SK-N-SH (cell line): ENCODE measurements around the gene ADGRB2.

Source experiments
- CTCF ChIP-seq: fragments of 200-600 bp; sonication (generic); IDR thresholded peaks from 2 replicates; pipeline ENCODE4 v1.6.1; 2017; ENCODE audit warnings: antibody characterized with exemption, mild to moderate bottlenecking, moderate library complexity
- EZH2phosphoT487 ChIP-seq: fragments of 200-600 bp; sonication (generic); IDR thresholded peaks from 2 replicates; pipeline ENCODE4 v1.6.1; 2017; ENCODE audit warnings: low read depth, mixed run types, mild to moderate bottlenecking, antibody characterized with exemption, moderate library complexity, borderline replicate concordance
- FOXM1 ChIP-seq: IDR thresholded peaks from 2 replicates; pipeline ENCODE4 v1.4.0; 2012; ENCODE audit warnings: low read depth, mild to moderate bottlenecking
- POLR2AphosphoS5 ChIP-seq: IDR thresholded peaks from 2 replicates; pipeline ENCODE4 v1.6.1; 2012; ENCODE audit warnings: low read depth, low read length
- SMC3 ChIP-seq: IDR thresholded peaks from 2 replicates; pipeline ENCODE4 v1.6.1; 2012; ENCODE audit warnings: low read depth, low read length, improper control_type of control experiment
- TAF1 ChIP-seq: IDR thresholded peaks from 2 replicates; pipeline ENCODE4 v1.6.1; 2012; ENCODE audit warnings: low read depth, mild to moderate bottlenecking, low read length, moderate library complexity, borderline replicate concordance
- TEAD4 ChIP-seq: IDR thresholded peaks from 2 replicates; pipeline ENCODE4 v1.4.0; 2012; ENCODE audit warnings: mild to moderate bottlenecking, borderline replicate concordance; ENCODE audit not compliant: insufficient read depth

GRCh38 chr1:31708324-31708723 is 55.8 kb downstream of the ADGRB2 start:
- TF ChIP-seq POLR2AphosphoS5 (no peak), TAF1 (no peak), CTCF (no peak), TEAD4 (no peak), FOXM1 (no peak), SMC3 (no peak), EZH2phosphoT487 (no peak)
